Anterior cingulate cortex (tissue), 58 donors: ENCODE measurements around the gene CDK5RAP2.

ENCODE experiments used
- DNase-seq, 58 donors: peaks; one replicate each; lab custom pipeline; 2025; lab: John Stamatoyannopoulos, UW

The CDK5RAP2 gene

DNA sequence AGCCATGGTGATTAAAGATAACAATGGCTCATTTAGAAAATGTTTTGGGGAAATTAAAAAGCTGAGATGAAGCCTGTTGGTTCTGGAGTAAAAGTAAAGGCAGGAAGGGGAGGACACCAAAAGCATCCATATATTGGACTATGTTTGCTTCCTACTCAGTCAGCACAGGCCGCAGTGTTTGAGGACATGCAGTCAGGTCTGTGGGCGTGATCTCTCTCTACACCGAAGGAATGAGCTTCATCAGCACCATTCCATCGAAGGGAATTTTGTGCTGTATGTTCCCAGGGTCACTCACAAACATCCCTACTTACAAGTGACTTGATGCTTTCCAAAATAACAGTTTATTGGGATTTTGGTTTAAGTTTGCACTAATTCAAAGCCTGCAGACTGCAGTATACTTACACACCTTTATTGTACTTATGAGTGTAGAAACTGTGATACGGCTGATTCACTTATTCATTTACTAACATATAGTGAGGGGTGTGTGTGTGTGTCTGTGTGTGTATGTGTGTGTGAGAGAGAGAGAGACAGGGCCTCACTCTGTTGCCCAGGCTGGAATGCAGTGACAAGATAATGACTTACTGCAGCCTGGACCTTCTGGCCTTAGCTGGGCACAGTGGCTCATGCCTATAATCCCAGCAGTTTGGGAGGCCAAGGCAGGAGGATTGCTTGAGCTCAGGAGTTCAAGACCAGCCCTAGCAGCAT lies 13.4 kb upstream of the CDK5RAP2 start:
- DNase-seq = no peak

DNA sequence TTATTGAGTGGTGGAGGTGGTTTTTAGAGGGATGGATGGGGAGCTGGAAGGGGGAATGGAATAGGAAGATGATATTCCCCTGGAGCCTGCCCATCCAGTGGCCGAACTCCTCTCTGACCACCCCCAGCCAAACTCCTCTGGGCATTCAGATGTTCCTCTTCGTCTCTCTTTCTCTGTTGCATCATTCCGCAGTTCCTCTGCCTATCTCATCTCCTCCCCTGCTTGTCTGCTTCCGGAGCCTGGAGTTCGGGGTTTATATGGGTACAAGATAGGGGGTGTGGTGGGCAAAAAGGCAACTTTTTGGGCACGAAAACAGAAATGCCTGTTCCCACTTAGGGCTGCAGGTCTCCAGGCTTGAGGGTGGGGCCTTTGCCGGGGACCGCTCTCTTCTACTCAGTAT lies 12.2 kb upstream of the CDK5RAP2 start:
- DNase-seq = no peak

DNA sequence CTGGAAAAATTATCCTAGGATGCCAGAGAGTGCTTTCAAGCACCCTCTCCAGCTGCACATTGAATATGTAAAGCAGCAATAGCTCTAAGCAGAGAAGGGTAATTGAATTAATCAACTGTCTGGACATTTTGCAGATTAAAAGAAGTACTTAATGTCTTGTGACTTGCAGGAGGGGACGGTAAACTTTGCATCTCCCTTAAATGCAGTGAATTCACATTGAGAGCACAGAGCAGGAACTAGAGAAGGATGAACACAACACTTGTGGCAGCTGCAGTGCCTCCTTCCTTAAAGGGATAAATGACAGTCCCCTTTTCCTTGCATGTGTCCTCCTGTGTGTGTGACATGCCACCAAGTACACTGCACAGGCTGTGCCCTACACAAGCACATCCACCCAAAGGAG lies 7.4 kb upstream of the CDK5RAP2 start:
- peak in 1 of 58 donors; percentile 16 for DNase-seq

DNA sequence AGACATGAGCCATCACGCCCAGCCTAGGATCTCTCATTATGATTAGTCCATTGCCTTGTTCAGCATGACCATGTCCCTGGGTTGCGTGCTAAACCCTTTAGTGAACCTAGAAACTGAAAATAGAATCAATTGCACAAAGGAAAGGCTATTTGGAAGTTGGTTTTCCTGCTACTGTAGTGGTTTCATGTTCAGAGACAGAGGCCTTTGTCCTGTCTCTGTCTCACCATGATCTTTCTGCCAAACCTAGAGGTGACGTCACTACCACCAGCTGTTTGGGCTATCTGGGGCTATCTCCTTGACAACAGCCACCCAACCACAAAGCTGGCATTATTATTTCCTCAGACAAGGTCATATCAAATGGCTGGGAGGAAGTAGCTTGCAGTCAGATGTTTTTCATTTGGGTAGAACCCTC lies 4.0 kb upstream of the CDK5RAP2 start:
- DNase-seq = peak in 51 of 58 donors; percentile 10 to 95 (median 65)

DNA sequence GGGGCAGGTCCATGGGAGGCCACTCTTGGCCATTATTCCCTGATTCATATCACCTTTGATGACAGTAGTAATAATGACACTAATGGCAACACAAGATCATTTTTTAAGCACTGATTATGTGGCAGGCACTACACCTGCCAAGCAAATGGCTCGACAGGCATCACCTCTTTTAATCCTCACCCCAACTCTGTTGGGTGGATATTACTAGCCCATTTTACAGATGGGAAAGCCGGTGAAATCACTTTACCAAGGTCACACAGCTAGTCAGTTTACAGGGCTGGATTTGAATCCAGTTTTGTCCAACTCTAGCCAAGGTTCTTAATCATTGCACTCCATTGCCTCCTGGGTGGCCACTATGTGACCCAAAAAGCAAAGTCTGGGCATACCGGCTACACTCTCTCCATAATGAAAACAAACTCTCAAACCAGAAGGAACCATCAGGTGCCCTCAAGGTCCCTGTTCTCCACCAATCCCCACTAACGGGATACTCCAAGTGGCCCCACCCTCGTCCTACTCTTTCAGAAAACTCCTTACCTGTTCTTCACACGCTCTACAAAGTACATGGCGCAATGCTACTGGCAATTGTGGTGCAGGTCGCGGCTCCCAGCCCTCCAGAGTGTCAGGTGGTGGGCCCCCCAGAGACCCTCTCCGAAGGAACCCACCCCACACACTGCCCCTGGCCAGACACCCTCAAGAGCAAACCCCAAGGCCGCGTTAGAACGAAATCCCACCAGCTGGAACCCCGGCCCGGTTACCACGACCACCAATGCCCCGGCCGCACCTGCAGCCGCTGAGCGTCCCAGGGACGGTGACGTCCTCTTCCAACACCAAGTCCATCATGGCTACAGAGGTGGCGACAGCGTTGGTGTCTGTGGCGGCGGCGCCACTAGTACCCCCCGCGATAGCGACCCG lies 572 bp downstream of the CDK5RAP2 start:
- no peak for DNase-seq

DNA sequence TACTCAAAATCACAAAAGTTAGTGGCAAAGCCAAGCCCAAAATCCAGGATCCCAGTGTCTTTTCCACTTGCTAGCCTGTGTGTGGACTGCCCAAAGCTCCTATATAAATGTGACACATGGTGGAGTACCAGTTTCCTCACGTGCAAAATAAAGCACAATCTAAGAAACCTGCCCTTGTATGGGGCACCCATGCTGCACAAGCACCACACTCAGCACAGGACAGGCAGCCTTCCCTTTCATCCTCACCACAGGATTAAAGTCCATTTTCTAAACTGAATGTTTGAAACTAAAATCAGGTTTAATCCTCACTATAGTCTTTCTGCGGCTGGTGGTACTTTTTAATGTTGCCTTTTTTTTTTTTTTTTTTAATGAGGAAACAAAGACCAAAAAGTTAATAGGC lies 5.5 kb downstream of the CDK5RAP2 start:
- DNase-seq = no peak

DNA sequence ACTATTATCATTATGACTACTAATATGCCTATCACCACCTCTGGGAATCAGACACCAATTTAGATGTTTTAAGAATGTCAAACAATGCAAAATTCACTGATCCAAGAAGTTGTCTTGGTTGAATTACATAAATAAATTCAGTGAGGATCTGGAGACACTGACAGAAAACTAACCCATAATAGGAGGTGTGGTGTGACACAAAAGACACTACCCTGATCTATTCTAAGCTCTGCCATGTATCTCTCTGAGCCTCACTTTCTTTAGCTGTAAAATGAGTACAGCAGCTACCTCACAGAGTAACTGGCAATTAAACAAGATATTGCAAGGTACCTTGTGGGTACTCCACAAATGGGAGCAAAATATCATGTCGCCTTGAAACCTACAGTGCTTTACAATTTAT lies 7.5 kb downstream of the CDK5RAP2 start:
- no peak for DNase-seq

DNA sequence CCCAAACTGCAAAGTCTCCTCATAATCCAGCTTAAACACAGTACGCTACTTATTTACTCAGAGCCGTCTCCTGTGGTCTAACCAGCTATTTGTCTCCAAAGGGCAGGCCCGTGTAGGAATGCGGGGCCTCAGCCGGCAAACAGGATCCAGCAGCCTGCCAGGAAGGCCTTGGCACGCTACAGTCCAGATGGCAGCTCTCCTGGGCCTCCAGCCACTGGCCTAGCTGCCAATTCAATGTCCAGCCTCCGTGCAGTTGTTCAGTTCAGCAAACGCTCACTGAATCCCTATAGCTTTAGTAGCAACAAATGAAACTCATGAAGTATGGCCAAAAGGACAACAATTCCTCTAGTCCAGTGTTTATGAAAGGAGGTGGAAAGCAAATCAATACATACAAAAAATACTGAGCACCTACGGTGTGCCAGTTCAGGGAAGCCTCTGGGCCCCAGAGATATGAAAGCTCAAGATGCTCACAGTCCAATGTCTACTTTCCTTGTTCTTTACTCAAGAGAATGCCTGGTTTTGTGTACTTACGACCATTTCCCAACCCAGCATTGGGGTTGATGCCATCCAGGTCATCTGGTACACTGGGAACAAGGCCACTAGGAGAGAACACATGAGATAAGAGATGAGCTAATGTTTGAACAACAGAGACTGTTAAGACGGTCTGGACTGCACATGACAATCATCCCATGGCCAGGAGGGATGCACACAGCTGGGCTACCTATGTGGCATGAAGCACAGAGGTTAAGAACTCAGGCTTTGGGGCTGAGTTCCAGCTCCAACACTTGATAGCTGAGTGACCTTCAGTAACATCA lies 8.3 kb downstream of the CDK5RAP2 start:
- peak in 56 of 58 donors; percentile 15 to 92 (median 74) for DNase-seq

DNA sequence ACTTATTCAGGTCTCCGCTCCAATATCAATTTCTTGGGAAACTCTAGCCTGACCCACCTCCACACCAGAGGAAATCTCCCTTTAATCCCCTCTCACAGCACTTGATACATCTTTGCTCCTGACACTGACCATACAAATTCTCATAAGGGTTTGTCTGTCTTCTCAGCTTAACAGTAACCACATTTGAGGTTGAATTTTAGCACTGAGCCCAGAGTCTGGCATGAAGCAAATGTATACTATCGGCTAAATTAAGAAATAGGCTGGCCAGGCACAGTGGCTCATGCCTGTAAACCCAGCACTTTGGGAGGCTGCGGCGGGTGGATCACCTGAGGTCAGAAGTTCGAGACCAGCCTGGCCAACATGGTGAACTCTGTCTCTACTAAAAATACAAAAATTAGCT lies 9.7 kb downstream of the CDK5RAP2 start:
- DNase-seq = no peak

DNA sequence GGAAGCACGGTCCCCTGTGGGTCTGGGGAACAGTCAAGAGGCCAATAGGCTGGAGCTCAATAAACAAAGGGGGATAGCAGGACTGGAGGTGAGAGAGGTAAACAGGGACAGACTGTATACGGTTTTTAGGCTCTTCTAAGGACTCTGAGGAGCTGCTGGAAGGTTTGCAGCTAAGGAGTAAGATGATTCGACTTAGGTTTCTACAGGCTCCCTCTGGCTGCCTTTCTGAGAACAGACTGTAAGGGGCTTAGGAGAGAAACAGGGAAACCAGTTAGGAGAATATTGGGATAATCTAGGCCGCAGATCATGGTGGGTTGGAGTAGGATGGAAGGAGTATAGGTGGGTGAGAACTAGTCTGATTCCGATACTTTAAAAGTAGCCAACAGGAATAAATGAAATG lies 10.4 kb downstream of the CDK5RAP2 start:
- no peak for DNase-seq

DNA sequence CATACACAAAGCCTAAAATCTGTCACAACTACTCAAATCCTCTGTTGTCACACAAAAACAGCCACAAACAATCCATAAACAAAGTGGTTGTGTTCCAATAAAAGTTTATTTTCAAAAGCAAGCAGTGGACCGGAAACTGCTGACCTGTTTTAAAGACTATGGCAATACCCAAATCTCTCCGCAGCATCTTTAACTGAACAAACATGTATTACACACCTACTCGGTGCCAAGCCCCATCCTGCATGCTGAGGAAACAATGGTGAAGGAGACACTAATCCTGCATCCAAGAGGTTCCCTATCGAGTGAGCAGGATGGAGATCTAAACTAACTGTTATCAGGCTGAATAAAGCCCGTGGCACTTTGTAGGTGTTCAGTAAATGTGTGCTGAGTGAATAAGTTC lies 11.2 kb downstream of the CDK5RAP2 start:
- DNase-seq = no peak

DNA sequence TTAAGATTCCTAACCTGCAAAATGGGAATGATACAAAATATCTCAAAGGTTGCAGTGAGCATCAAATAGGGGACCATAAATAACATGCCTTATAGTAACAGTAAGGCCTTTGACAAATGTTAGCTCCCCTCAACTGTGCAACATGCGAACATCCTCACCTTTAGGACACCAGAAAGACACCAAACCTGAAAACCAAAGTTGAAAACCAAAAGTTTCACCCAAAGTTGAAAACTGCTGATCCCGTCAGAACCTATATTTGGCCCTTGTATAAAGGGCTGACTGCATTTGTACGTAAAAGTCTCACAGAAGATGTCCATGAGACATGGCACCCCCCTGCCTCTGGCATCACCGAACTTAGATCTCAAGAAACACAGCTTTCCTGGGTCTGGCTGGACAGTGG lies 12.1 kb downstream of the CDK5RAP2 start:
- no peak for DNase-seq

DNA sequence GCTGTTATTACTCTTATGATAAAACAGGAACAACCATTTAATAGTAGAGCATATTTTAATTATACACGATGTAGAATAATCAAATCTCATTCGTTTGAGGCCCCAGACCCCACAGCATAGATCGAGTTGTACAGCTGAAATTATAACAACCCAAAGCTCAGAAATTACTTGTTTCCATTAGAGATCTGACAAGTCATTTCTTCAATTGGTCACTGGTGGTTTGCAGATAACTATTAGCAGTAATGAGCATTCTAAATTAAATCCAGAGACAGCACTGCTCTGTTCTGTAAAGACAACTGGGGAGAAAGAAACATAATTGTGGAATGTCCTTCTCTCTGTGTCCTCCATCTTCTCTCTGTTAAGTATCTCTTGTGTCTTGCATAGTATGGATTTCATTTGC lies 12.9 kb downstream of the CDK5RAP2 start:
- no peak for DNase-seq

DNA sequence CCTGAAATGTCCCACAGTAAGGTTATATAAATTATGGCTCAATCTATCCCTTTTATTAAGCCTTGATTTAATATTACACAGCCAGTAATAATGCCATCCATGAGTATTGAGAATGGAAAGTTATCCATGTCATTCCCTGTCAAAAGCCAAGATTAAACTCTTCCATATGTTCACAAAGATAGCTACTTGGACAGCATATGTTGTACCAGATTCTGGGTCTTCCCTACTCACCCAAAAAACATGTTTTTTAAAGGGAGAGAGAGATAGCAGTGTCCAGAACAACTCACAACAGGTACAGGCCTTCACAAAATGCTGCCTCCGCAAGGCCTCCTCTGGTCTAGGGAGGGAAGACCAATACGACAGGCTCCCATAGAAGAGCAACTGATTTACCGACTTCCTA lies 15.4 kb downstream of the CDK5RAP2 start:
- DNase-seq = no peak

DNA sequence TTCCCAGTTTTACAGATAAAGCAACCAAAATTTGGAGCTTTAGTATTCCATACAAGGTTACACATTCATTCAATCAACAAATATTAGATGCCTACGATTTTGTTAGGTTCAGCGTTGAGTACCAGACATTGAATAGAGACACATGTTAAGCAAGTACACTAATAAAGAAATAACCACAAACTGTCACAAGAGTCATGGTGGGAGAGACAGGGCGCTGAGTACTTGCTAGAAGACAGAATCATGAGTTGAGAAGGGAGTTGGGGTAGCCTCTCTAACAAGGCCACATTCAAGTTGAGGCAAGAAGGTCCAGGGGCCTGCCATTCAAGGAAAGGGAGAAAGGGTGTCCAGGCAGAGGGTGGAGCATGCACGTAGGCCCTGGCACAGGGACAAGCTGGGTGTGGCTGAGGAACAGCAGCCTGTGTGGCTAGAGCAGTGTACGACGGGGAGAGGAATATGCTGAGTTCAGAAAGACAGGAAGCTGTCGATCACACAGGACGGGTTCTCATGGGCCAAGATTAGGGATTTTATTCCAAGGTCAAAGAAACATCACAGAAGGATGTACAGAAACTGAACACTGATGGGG lies 17.0 kb downstream of the CDK5RAP2 start:
- DNase-seq = no peak

DNA sequence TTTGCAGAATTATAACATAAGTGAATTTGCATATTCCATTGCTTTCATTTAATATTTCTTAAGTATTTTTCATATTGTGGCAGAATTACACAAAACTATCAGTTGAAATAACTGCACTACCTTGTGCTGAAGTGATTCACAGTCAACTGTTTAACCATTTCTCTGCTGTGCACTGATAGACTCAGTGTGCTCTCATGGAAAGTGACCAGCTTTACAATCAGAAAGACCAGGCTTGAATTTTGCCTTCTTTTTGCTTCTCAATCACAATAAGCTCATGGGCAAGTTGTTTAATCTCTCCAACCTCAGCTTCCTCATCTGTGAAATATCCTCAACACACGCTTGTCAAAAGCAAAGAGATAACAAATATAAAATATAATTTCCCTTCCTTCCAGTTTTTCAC lies 18.3 kb downstream of the CDK5RAP2 start:
- no peak for DNase-seq

DNA sequence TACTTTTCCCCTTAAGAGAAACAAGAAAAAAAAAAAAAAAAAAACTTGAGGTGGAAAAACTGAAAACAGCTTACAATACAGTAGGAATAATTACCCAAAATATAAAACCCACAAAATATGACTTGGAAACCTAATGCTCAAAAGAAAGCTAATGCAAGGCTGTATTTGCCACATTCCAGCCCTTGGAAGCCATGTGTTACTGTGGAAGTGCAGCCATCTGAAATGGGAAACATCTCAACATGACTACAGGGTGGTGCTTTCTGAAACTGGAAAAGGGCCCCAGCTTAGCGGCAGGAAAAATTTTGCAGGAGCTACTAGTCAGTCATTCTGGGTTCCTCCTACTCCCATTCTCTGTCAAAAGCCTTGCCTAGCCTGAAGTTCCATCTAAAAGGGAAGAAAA lies 20.4 kb downstream of the CDK5RAP2 start:
- DNase-seq = no peak

DNA sequence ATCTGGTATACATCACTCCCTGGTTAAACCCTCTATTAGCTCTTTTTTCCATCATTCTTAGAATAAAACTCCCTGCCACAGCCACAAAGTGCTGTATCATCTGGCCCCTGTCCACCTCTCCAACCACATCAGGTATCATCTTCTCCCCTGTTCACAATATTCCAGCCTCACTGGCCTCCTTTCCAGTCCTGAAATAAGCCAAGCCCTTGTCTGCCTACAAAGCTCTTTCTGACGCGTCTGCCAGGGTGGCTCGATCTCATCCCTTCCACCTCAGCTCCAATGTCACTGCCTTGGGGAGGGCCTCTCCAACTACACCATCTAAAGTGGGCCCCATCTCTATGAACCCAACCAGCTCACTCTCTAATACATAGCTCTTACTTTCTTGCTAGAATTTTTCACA lies 21.5 kb downstream of the CDK5RAP2 start:
- DNase-seq = no peak

DNA sequence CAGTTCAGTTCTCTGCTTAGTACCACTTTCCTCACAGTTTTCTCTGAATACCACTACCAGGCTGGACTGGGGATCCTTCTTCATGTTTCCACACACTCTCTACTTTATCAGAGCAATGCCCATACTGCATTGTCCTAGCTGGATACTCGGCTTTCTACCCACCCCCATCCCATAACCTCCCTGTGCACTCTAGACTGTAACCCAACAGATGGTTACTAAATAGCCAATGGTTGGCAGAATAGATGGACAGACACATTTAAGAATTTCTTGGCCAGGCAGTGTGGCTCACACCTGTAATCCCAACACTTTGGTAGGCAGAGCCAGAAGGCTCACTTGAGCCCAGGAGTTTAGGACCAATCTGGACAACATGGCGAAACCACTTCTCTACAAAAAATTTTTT lies 22.8 kb downstream of the CDK5RAP2 start:
- no peak for DNase-seq

DNA sequence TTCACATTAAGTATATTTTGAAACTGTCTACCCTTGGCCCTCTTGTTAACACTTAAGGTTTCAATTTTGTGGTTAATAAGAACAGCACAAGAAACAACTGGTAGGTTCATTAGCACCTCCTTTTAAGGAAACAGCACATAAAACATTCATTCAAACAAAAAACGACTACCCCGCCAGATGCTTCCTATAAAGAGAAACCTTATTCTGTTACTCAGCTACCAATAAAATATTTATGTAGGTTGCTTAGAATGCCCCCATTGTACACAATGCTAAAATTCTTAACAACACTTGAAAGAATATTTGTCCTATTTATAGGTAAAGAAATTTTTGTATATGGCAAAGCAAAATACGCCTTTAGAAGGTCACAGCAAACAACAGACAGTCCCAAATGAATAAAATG lies 23.2 kb downstream of the CDK5RAP2 start:
- no peak for DNase-seq

DNA sequence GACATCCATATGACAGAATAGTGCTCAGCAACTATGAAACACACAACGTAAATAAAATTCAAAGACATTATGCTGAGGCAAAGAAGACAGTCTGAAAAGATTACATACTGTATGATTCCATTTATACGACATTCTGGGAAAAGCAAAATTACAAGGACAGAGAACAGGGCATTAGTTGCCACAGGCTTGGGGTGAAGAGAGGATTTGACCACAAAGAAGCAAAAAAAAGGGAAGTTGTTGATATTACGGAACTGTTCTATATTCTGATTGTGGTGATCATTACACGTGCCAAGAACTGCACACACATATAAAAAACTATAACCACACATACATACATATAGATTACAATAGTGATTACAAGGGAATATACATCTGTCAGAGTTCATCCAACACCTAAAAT lies 24.1 kb downstream of the CDK5RAP2 start:
- no peak for DNase-seq
